RWPE2 (cell line): ENCODE data around the gene RAB44.

Source experiments
- ATAC-seq: fragments of 200-7000 bp; cut with Tn5 transposase; 3 replicates; pipeline ENCODE4 v1.9.1; 2021; ENCODE audit warnings: low read depth
- DNase-seq: peaks from one replicate; pipeline ENCODE4 v3.0.0-alpha.2; 2020; ENCODE audit warnings: low spot score
- H3K27ac ChIP-seq: fragments of 450-650 bp; 2 replicates; pipeline ENCODE4 v1.5.1; 2017; ENCODE audit warnings: mild to moderate bottlenecking; ENCODE audit not compliant: poor library complexity, severe bottlenecking
- H3K27me3 ChIP-seq: fragments of 250-450 bp; sonication (Bioruptor Pico); 2 replicates; pipeline ENCODE4 v1.5.1; 2021; ENCODE audit warnings: mild to moderate bottlenecking, moderate library complexity; ENCODE audit not compliant: insufficient read depth, poor library complexity, severe bottlenecking
- H3K36me3 ChIP-seq: fragments of 250-450 bp; sonication (Bioruptor Pico); 2 replicates; pipeline ENCODE4 v1.5.1; 2020; ENCODE audit warnings: low read depth, mild to moderate bottlenecking, moderate library complexity
- H3K4me1 ChIP-seq: fragments of 250-450 bp; sonication (Bioruptor Pico); 2 replicates; pipeline ENCODE4 v1.5.1; 2021; ENCODE audit warnings: mild to moderate bottlenecking, moderate library complexity; ENCODE audit not compliant: insufficient read depth, poor library complexity, severe bottlenecking
- H3K4me3 ChIP-seq: fragments of 250-450 bp; sonication (Bioruptor Pico); 2 replicates; pipeline ENCODE4 v1.5.1; 2021; ENCODE audit warnings: mild to moderate bottlenecking, moderate library complexity; ENCODE audit not compliant: severe bottlenecking
- H3K9me3 ChIP-seq: fragments of 250-450 bp; sonication (Bioruptor Pico); 2 replicates; pipeline ENCODE4 v1.5.1; 2021; ENCODE audit warnings: mild to moderate bottlenecking, moderate library complexity; ENCODE audit not compliant: severe bottlenecking
- TF ChIP-seq, protein P1 (sequence below): fragments of 450-650 bp; IDR thresholded peaks from one replicate; pipeline ENCODE4 v1.5.1; 2017; ENCODE audit warnings: mild to moderate bottlenecking, moderate library complexity; ENCODE audit not compliant: poor library complexity, severe bottlenecking

RAB44 gene

DNA sequence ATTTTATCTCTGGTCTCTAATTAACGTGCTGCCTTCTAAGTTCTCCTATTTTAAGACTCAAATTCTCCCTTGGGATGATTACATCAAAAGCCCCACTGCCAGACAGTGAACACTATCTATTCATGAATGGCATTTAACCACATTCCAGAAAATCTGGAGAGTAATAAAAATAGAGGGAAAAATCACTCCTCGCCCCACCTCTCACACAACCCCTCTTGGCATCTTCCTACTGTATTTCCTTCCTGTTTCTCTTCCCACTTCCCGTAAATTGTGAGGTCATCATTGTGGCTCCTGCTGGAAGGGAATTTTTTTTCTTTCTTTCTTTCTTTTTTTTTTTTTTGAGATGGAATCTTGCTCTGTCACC lies 31.5 kb downstream of the RAB44 start:
- H3K9me3 ChIP-seq: no peaks in the 10 kb centered on the region
- TF ChIP-seq, protein P1, sequence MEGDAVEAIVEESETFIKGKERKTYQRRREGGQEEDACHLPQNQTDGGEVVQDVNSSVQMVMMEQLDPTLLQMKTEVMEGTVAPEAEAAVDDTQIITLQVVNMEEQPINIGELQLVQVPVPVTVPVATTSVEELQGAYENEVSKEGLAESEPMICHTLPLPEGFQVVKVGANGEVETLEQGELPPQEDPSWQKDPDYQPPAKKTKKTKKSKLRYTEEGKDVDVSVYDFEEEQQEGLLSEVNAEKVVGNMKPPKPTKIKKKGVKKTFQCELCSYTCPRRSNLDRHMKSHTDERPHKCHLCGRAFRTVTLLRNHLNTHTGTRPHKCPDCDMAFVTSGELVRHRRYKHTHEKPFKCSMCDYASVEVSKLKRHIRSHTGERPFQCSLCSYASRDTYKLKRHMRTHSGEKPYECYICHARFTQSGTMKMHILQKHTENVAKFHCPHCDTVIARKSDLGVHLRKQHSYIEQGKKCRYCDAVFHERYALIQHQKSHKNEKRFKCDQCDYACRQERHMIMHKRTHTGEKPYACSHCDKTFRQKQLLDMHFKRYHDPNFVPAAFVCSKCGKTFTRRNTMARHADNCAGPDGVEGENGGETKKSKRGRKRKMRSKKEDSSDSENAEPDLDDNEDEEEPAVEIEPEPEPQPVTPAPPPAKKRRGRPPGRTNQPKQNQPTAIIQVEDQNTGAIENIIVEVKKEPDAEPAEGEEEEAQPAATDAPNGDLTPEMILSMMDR: no peak
- H3K27ac ChIP-seq: no peak overlapping the region
- no peak for ATAC-seq
- DNase-seq: no peak
- H3K4me1 ChIP-seq: no peaks in the 10 kb centered on the region
- no peaks in the 10 kb centered on the region for H3K36me3 ChIP-seq
- no peak overlapping the region for H3K4me3 ChIP-seq
- H3K27me3 ChIP-seq: no peaks in the 10 kb centered on the region

DNA sequence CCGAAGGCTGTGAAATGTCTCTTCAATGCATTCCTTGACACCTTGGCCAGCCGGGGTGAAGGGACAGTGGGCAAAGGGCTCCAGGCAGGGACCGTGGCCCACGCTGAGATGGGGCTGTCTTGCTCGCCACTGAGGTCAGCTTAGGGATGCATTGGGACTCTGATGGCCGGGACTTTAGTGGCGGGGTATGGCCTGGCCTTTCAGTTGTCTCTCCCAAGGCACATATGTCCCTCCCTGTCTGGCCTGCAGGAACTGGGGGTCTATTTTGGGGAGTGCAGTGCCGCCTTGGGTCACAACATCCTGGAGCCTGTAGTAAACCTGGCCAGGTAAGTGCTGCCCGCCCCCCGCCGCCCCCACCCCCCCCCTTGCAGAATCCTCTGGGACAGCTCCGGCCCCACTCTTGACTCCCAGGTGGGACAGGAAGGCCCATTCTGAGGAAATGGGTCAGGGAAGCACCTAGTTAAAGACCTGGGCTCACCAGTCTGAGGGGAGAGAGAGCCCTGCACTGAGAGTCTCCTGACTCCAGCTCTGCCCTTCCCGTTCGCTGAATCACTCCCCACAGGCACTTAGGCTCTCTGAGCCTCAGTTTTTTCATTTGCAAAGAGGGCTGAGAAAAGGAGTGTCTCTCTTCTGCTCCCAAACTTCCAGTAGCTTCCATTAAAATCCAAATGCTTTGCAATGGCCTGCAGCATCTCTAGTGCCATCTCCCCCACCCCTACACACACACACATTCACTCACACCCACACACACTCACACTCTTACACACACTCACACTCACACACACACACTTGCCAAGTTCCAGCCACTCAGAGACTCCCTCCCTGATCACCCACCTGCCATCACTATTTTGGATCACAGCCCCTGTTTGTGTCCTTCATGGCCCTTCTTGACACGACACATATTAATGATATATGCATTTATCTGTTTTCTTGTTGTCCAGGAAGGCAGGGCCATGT lies 33.1 kb downstream of the RAB44 start:
- DNase-seq (no peak), ATAC-seq (no peak)
- no peaks in the 10 kb centered on the region for H3K27me3 ChIP-seq
- peaks cover 5% of the 10 kb centered on the region for H3K4me1 ChIP-seq
- no peaks in the 10 kb centered on the region for H3K9me3 ChIP-seq
- no peak overlapping the region for H3K4me3 ChIP-seq
- no peak overlapping the region for H3K27ac ChIP-seq
- no peaks in the 10 kb centered on the region for H3K36me3 ChIP-seq
- TF ChIP-seq, protein P1: no peak

DNA sequence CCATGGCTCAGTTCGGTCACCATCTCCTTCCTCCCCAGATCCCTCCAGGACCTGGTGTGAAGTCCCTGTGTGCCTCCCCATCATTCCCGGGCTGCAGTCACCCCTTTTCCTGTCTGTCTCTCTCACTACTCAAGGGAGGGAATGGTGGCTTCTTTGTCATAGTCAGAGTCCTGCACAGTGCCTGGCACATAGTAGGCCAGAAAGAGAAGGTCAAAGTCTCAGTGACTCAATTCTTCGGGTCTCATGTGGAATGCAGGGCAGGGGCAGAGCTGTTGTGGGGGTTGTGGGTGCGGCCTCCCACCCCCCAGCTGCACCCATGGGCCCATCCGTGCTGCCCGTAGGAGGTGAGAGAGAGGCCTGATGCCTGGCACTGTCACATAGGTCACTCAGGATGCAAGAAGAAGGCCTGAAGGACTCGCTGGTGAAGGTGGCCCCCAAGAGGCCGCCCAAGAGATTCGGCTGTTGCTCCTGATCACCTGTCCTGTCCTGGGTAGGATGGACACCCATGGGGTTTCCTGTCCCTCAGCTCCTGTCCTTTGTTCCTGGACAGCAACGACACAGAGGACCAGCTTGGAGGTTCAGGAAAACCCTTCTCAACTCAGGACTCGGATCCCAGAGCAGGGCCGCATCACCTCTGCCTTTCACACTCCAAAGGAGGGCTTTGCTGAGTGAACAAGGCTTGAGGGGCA lies 34.1 kb downstream of the RAB44 start:
- no peak overlapping the region for H3K27ac ChIP-seq
- DNase-seq (no peak), ATAC-seq (no peak)
- H3K36me3 ChIP-seq: no peaks in the 10 kb centered on the region
- H3K27me3 ChIP-seq: no peaks in the 10 kb centered on the region
- peaks cover 10% of the 10 kb centered on the region for H3K4me1 ChIP-seq
- H3K9me3 ChIP-seq: no peaks in the 10 kb centered on the region
- H3K4me3 ChIP-seq: no peak overlapping the region
- TF ChIP-seq, protein P1: no peak

DNA sequence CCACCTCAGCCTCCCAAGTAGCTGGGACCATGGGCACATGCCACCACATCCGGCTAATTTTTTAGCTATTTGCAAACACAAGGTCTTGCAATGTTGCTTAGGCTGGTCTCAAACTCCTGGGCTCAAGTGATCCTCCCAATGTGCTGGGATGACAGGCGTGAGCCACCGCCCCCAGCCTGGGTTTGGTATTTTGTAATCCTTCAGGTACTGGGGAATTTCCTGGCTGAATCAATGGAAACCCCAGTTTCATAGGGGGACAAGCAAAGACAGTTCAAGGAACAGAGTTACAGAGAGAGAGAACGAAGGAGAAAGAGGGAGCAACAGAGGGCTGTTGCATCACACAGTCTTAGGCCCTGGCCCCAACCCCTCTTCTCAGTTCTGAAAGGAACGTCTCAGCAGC lies 35.7 kb downstream of the RAB44 start:
- DNase-seq: no peak
- Histone ChIP-seq H3K27me3 (no peaks in the 10 kb centered on the region), H3K36me3 (no peaks in the 10 kb centered on the region), H3K27ac (no peak overlapping the region), H3K9me3 (no peaks in the 10 kb centered on the region), H3K4me3 (no peak overlapping the region), H3K4me1 (peaks cover 10% of the 10 kb centered on the region)
- TF ChIP-seq, protein P1: no peak
- no peak for ATAC-seq
